DMS79 treated with DMSO at 0.1 percent for 48 hours (cell line): Measurements from ENCODE around the gene CAPS.

Experiments
- DNase-seq: peaks from one replicate; lab custom pipeline; 2025; lab: John Stamatoyannopoulos, UW

Gene CAPS

DNA sequence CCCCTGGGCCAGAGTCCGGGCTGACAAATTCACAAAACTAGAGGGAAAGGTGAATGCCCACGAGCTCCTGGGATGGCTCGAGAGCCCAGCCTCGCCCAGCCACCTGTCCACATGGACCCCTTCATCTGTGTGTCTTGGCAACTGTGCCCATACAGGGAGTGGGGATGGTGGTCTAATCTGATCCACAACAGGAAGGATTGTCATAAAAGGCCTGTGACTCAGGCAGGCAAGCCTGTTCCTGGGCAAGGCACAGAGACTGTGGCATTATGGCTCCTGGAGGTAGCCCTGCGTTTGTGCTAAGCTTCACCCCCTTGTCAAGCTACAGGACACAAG lies 20.0 kb downstream of the CAPS start:
- no peak for DNase-seq

DNA sequence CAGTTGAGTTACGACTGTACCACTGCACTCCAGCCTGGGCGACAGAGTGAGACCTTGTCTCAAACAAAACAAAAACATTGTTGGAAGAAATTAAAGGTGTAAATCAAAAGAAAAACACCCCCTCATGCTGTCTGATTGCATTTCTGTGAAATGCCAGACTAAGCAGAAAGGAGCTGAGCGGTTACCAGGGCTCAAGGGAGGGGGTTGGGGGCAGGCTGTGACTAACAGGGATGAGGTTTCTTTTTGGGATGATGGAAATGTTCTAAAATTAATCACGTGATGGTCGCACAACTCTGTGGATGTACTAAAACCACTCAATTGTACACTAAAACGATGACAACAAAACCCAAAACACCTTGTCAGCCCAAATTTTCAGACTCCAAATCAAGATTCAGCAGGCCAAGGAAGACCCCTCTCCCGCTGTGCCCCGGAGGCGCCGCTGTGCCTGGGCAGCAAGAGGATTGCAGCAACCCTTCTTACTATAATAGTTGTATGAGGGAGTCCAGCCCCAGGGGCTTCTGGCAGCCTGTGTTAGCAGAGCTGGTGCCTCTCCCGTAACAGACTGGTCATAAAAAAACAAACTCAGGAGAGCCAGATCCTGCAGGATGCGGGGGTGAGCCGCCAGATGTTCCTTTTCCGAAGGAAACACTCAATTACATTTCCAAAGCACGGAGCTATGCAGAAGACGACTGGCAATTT lies 20.9 kb downstream of the CAPS start:
- no peak for DNase-seq

DNA sequence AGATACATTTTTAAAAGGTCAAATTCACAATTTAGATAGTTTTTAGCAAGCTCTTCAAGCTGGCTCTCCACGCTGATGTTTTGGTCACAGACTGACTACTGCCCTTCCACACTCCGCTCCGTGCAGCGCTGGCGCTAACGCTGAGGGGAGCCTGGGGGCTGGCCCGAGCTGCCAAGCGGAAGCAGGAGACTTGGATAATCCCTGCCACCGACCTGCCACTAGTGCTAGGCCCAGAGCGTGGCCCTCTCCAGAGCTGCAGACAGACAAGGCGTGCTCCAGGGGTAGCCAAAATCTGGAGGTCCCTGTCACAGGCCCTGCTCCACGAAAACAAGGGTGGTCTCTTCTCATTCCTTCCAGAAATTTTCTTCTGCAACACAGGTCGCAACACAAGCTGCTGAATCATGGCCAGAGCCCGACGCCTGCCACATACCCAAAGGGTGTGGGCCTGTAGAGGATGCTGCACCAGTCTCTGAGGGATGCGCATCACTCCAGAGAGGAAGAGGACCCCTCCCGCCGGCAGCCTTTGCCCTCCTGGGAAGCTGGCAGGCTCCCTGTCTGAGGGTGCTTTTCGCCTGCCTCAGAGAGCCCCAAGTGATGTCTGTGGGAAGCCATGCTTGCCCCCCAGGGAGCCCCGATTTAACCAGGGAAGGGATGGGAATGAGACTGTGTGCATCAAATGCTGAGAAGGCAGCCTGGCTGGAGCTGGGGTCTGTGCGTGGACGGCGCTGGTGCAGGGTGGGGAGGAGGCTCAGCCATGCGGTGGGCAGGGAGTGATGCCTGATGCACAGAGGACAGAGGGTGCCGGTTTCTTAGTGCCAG lies 21.6 kb downstream of the CAPS start:
- no peak for DNase-seq

DNA sequence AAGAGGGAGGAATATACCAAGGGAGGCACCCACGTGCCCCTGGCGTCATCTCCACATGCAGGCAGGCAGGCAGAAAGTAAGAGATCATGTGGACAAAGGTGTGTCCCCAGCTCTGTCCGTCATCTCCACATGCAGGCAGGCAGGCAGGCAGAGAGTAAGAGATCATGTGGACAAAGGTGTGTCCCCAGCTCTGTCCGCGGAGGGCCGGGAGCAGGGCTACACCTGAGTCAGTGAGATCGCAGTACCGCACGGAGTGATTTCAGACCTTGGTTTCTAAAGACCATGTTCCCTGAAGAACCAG lies 22.2 kb downstream of the CAPS start:
- no peak for DNase-seq

DNA sequence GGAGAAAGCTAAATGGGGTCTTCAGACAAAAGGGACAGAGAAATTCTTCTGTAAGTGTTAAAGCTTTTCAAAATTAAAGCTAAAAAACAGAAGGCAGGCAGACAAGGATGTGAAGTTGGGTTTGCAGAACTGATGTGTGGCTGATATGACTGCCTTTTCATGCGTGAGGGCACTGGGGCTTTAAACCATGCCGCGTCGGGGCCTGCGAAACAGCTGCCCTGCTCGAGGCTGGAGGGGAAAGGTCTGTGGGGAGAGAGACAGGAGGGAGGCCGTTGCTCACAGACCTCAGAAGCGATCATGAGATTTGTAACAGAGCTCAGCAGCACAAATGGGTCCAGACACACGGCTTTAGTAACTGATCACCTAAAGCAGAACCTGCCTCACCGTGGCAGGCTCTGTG lies 23.5 kb downstream of the CAPS start:
- DNase-seq = no peak

DNA sequence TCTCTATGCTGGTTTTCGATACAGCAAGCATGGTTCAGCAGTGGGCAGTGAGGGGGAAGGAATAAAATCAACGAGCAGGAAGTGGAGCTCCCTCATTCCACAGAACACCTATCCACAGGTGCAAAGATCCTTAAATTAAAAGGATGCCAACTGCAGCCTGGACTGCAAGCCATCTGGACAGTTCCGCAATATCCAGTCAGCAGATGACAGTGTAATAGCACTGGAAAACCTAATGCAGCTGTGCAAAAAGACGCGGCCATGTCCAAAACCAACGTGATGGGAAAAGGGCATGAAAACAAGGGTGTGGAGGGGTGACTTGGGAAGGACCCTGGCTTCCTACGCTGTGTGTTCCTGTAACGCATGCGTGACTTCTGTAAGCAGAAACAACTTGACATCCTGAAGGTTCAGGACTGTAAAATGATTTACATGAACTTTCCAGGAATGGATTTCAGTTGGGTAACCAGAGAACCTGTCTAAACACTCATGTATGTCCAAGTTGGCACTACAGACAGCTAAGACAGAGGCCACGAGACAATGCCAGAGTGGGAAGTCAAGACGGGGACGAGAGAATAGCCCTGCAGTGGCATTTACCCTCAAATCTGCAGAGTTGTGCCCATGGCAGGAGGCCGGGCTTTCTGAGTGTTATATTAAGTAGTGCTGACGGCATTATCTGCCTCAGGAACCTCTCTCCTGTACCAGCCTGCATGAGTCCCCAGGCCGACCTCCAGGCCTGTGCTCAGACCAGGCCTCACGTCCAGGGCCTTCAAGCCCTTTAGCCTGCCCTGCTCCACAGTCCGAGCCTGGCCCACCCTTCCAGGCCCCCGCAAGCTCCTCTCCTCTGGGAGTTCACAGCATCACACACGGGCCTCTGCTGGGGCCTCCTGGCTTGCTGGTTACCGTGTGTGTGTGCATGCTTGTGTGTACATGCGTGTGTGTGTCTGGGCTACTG lies 26.5 kb downstream of the CAPS start:
- DNase-seq = no peak

DNA sequence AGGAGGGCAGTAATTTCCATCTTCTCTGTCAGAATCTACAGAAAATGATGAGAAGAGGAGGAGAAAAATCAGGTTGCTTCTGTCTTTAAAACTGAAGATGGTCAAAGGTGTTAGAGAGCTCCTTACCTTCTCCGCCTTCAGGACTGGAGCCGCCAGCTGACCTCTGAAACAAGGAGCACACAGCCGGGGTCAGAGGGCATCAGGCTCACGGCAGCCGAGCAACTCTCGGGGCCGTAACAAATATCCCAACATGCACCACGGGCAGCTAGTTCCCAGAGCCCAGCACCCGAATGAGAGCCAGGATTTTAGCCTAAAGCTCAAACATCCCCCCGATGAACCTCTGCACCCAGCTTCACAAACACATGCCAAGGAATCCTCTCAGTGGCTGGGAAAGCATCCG lies 27.6 kb downstream of the CAPS start:
- no peak for DNase-seq

DNA sequence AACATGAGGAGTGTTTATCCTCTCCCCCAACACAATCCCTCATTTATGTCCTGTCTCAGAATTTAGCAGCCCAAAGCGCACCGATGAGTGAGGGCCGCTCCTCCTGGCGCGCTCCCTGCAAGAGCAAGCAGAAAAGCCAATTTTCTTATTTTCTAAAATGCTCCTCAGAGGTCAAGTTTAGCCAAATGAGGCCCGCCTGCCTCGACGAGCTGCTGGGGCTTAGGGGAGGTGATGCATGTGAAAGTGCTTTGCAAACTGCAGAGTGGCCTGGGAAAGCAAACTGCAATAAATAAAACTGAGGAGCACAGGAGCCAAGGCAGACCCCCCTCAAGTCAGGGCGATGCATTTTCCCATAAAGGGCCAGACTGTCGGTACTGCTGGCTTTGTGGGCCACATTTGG lies 29.0 kb downstream of the CAPS start:
- DNase-seq = no peak

DNA sequence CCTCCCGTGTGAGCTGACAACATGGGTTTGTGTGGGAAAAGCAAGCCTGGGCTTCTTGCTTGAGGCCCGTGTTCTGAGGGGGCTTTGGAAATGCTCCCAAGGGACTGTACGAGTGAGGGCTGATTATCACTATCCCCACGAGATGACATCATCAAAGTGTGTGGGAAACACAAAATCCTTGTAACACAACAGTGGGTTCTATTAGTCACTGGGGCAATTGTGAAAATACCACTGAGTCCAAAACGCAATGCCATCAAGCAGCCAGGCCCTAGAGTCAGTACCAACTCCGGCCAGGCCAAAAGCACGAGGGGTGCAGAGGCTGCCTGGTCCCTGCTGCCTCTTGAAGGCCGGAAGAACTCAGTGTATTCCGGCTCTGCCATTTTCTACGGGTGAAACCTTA lies 29.6 kb downstream of the CAPS start:
- no peak for DNase-seq

DNA sequence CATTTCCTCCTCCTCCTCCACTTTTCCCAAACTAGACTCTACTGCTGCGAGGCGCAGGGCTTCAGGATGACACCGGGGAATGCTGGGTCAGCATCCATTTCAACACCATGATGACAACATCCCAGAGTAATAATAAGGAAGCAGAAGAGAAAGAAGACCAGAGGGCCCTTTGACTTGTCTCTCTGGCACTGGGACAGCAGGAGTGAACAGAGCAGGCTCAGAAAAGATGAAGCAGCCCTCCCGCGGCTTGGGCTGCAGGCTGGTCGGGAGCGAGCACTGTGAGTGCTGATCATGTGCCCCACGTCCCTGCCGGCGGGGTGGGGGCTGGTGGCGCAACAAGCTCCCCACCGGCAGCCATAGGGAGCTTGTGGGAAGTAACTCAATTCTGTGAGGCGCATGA lies 33.4 kb downstream of the CAPS start:
- DNase-seq = no peak

DNA sequence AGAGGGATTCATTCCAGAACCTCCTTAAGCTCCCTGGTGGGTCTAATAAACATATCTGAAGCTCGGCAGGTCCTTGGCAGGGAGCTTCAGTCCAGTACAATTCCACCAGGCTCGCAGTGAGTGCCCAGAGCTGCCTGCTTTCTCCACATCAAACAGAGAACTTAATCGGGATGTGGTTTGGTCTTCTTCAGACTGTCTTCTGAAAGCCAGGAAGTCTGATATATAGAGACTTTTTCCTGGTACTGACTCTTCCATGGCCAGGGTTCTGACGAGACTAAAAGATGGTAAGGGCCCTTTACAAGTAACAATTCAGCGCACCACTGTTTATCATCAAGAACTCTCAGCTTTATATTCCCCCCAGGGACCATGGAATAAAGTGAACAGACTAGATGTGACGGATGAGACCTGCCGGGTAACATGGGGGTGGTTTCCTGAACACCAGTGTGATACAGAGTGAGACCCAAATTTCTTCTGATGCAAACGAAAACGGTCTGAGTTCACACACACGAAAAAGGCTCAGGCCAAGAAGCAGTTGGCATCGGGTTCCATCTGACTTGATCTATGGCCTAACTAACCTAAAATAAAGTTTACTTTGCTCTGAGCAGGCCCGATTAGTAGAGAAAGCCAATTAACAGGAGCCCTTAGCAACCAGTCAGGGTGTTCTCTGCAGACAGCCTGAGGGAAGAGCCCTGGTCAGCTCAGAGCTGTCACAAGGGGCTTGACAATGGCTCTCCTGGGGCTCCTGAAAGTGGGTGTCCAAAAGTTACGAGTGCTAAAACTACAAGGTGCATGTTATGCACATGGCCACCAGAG lies 34.9 kb downstream of the CAPS start:
- DNase-seq = no peak

DNA sequence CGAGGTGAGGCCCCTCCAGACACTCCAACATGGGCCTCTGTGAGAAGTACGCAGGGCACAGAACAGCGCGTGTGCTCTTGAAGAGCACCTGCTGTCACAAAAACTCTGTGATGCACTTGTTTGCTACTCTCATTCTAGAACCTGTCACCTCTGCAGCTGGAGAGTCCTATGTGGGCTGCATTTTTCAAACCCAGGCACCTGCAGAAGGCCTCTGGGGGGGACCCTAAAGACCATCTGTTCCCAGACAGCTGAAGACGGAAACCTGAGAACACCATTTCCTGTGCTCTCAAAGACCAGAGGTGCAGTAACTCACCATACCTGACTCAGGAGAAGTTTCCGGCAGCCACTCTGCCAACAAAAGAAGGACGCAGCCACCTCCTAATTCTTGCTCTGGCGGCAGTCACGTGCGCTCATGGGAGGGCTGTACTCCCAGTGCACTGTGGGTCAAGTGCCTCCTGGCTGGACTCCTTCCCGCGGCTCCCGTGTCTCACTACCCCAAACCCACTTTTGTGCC lies 35.8 kb downstream of the CAPS start:
- peak; percentile 91 for DNase-seq

DNA sequence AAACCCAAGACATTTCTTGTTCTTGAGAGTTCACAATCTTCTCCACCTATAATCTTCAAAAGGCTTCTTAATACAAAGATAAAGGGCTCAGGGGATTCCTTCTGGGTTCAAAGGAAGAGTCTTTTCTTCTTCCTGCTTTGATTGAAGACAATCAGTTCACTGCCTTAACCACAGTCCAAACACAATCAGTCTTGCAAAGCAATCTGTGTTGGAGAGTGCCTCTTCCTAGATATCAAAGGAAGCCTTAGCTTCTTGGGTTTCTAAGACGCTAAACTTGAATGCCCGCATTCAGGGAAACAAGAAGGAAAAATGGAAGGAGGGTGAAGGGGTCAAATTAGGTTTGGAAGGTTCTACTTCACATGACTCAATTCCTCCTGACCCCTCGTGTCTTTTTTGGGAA lies 36.7 kb downstream of the CAPS start:
- DNase-seq = no peak

DNA sequence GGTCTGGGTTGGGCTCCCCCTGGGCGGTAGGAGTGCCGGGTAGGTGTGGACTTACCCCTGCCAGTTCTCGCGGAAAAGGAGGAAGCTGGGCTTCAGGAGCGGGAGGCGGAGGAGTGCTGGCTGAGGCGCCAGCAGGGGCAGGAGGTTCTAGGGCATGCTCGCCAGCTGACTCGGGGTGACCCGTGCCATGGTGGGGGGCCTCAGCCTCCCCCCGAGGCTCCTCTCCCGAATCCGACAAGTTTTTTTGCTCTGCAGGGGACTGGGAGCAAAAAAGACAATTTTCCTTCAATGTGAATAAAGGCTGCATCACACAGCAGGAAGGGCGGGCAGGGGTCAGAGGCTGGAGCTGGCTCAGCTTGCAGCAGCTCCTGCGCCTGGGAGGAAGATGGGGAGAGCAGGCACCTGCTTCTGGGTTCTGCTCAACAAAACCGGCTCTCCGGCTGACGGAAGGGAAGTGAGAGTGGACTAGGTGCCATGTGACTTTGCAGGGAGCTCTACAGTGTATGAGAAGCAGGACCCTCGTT lies 37.3 kb downstream of the CAPS start:
- DNase-seq = no peak

DNA sequence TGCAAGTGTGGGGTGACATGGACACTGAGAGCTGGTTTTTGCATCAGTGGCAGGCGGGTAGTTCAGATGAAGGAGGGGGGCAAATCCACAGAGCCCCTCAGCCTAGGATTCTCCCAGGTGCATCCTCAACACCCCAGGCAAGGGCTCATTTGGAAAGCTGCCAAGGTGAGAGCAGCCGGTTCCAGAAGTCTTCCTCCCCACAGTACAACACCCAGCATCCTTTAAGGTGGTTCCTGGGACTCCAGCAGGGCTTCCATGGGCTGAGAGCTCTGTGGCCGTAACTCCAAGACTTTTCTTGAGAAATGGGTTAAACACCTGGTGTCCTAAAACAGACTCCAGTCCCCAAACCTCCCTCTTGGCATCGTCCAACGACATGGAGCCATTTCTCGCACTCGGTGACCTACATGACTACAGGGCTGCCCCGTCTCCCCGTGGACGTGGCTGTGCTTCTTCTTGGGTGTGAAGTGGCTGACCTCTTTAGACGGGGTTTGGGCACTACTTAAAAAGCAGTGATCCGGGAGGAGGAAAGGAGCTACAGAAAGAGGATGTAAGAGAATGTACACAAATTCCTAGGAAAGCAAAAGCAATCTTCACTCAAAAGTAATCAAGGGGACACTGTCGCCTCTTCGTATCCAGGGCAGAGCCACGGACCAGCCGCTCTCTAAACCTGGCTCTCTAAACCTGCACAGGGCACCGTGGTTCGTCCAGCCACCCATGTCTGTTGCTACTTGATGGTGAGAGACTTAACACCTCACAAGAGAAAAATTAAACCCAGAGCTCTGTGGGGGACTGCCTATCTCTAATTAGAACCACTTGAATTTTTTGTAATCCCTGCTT lies 38.4 kb downstream of the CAPS start:
- DNase-seq = peak; percentile 5

DNA sequence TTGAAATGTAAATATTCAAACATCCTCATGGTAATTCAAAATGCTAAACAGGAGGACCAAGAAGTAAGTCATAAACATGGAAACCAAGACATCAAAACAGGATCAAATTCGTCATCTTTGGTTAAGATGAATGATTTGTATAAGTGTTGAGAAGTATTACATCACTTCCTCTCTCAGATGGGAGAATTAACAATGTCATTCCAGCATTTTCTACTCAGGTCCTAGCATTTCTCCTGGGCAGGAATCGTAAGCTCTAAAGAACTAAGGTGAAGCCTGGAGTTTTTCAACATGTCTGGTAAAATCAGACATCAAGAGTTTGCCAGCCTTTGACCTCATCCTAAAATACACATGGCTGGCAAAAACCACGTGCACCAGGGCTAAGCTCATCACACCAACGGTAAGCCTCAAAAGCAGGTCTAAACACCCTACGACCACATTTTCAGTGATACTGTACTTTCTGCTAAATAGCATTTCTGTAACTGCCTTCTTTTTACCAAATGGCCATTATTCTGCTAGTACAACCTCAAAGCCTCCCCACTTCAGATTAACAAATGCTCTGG lies 39.1 kb downstream of the CAPS start:
- no peak for DNase-seq

DNA sequence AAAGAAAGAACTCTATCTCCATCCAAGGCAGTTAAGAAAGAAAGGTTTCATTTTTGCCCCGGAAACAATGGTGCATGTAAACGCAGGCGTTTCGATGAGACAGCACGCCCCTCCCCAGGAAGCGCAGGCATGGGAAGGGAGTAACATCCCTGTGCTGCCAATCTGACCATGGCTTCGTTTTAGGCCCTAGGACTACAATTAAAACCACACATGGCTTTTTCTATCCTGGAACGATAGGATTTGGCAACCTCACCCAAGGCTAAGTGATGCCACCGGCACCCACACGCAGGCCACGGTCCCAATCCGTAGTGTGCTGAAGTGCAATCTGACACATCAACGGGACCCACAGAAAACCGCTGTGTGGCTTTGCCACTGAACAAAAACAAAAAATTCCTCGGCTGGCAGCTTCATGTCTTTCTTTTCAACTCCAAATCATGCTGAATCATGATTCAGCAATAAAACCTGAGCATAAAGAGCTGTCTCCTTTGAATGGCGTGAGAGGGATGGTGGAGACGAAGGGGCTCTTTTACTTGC lies 39.7 kb downstream of the CAPS start:
- peak; percentile 7 for DNase-seq

DNA sequence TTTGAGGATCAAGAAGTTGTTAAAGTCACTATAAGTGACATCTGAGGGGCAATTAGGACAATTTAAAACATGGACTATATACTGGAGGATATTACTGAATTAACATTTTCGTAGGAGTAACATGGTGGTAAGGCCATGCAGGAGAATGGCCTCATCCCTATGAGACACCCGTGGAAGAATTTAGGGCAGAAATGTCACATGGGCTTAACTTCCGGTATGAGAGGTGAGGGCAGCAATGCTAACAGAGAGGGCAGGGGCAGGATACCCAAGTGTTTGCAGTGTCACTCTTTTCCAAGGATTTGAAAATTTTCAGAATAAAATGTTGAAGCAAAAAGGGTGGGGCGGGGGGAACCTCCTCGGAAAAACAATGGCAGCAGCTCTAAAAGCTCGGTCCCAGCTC lies 40.2 kb downstream of the CAPS start:
- no peak for DNase-seq

DNA sequence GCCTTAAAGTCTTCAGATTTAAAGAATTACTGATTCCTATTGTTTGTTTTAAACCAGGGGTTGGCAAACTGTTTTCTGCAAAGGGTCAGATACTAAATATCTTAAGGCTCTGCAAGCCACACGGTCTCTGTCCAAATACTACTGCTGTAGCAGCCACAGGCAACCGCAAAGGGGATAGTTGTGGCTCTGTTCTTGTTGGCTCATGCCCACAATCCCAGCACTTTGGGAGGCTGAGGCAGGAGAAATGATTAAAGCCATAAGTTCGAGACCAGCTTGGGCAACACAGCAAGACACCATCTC lies 41.5 kb downstream of the CAPS start:
- no peak for DNase-seq

DNA sequence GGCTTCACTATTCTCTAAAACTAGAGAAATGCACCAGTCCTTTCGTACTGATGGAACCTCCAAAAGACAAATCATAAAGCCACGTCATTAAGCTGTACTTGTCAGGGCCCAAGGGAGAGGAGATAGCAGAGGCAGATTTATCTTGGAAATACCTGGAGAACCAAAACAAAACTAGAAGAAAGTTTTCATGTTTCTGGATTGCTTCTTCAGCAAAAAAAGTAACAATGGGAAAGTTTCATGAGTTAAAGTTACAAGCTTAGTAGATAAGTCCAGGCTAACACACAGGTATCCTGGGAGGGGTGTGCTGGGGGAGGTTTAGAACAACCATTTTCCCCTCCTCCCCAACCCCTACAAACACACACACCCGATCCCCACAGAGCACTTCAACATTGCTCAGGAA lies 42.3 kb downstream of the CAPS start:
- DNase-seq = no peak
